Hematopoietic multipotent progenitor cell treated with erythropoietin and hydrocortisone succinate and interleukin-3 and kit ligand, for 15 days (in vitro differentiated cells): ENCODE data around the gene HS6ST1.

Experiments
- DNase-seq: peaks from one replicate; pipeline ENCODE4 v3.0.0-alpha.2; 2015; ENCODE audit warnings: low spot score

The HS6ST1 gene

DNA sequence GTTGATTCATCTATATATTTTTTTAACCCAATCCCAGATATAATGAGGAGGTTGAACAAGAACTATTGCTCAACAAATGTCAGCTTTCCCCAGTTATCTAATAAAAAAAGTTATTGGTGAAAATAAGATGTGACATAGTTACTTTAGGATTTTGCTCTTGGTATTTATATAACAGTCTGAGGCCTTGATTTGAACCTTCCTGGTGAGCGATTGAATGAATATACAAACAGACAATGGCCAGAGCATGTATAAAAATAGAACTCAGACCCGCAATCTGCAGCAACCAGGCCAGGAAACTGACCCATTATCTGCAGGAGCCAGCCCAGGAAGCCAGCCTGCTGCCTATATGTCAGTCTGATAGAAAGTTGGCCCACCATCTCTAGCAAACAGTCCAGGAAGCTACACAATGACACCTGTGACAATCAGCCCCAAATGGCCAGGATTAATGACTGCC, 81.6 kb downstream of the HS6ST1 start:
- no peak for DNase-seq

GRCh38 chr2:128236491-128237035, 82.1 kb downstream of the HS6ST1 start:
- no peak for DNase-seq

DNA sequence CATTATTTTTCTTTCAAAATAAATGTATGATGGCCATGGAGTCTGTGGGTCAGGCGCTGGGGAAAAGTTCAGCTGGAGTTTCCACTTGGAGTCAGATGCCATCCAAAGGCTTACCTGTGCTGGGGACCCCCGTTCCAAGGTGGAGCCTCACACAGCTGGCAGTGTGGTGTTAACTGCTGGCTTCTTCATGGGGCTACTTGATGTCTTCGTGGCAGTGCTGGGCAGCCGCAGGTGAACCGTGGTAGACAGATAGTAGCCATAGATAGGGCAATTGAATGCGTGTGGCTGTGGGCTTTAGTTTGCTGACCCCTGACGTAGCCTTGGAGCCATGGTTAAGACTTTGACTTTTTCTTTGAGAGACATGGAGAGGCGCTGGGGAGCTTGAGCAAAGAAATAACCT, 83.1 kb downstream of the HS6ST1 start:
- DNase-seq: no peak

DNA sequence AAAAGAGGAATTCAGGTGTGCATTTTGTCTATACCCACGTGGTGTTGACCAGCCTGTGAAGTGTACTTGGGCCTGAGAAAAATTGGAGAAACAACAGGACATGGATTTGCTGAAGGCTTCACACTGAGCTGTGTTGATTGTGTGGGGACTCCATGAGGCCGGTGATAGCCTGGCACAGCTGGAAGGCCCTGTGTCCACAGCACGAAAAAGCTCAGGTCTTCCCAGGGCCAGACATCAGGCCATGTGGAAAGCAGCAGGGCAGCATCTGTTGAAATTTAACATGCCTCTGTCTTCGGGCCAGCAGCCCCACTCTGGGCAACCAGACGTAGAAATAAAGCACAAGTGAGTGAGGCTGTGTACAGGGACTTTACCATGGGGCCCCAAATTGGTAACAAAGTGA, 84.1 kb downstream of the HS6ST1 start:
- no peak for DNase-seq

DNA sequence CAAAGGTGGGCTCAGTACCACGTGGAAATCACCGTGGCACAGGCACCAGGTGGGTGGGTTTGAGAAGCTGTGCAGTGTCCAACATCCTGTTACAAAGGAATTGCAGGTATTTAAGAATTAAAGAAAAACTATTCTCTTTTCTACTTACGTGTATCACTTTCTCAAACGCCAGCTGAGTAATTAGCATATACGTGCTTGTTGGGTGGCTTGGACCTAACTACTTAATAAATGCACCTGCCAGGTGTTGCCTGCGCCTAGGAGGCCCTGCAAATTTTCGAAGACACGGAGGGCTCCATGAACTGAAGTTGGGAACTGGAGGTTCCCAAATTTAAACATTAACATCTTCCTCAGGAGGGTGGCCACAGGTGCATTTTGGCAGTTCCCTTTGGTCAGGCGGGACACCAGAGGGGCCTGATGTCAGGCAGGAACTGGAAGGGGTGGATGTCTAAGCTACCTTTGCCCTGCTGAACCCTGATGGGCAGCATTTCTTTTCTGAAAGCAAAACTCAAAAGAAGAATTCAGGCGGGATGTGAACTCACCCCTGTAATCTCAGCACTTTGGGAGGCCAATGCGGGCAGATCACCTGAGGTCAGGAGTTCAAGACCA, 84.8 kb downstream of the HS6ST1 start:
- no peak for DNase-seq

- peak; percentile 73 for DNase-seq
These were observed 85.5 kb downstream of the HS6ST1 start for GRCh38 chr2:128232965-128233789.

DNA sequence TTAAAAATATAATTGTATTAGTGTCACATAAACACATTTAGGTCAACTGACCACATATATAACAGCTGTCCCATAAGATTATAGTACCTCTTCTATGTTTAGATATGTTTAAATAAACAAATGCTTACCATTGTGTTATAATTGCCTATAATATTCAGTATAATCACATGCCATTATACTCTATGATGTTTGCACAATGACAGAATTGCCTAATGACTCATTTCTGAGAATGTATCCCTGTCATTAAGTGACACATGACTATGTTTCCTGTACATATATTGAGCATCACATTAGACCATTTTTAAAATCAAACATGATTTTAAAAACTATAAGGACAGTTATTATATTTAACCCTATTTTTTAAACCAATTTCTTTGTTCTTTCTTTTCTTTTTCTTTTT, 89.8 kb downstream of the HS6ST1 start:
- no peak for DNase-seq

GRCh38 chr2:128227862-128228261, 90.8 kb downstream of the HS6ST1 start:
- DNase-seq: no peak

GRCh38 chr2:128219891-128220290, 98.8 kb downstream of the HS6ST1 start:
- no peak for DNase-seq

- DNase-seq: no peak
These were observed 101.0 kb downstream of the HS6ST1 start for GRCh38 chr2:128217671-128218070.

GRCh38 chr2:128215897-128216642, 102.6 kb downstream of the HS6ST1 start:
- DNase-seq: no peak
